Stimulated activated naive CD8-positive, alpha-beta T cell treated with anti-CD3 and anti-CD28 coated beads, Interleukin-15, amount 100 ng/mL, for 72 hours (primary cell): ENCODE results near the gene NOTO.
A peak's percentile ranks its signal among the peaks of the same experiment; 100 is the strongest.

ENCODE experiments used
- ATAC-seq: fragments of 150-1000 bp; cut with Tn5 transposase; 2 replicates; pipeline ENCODE4 v1.10.0; 2021; ENCODE audit warnings: mild to moderate bottlenecking, moderate library complexity
- DNase-seq, 2 donors: peaks; one replicate each; pipeline ENCODE4 v3.0.0; 2021 to 2022
- H3K27ac Mint-ChIP-seq, 2 donors: one replicate each; pipeline ENCODE4 v1.8.0; 2022; ENCODE audit warnings: mild to moderate bottlenecking in 2 of 2, mixed read lengths in 2 of 2, moderate library complexity in 2 of 2
- H3K27me3 Mint-ChIP-seq: one replicate; pipeline ENCODE4 v1.8.0; 2022; ENCODE audit warnings: mixed read lengths
- H3K4me1 Mint-ChIP-seq: one replicate; pipeline ENCODE4 v1.8.0; 2022; ENCODE audit warnings: mild to moderate bottlenecking, mixed read lengths
- H3K4me3 Mint-ChIP-seq, 2 donors: one replicate each; pipeline ENCODE4 v1.8.0; 2022; ENCODE audit warnings: mild to moderate bottlenecking in 2 of 2, mixed read lengths in 2 of 2, moderate library complexity in 1 of 2
- H3K9me3 Mint-ChIP-seq, 2 donors: one replicate each; pipeline ENCODE4 v1.8.0; 2022; ENCODE audit warnings: mixed read lengths in 2 of 2

Gene NOTO

GRCh38 chr2:73239776-73240175 is 37.4 kb downstream of the NOTO start:
- Mint-ChIP-seq H3K4me1 (peaks cover 59% of the 10 kb centered on the region), H3K27ac (peak overlapping the region in 1 of 2 donors; percentile 54), H3K4me3 (no peak overlapping the region), H3K9me3 (no peaks in the 10 kb centered on the region), H3K27me3 (no peaks in the 10 kb centered on the region)
- no peak for DNase-seq
- no peak for ATAC-seq

GRCh38 chr2:73243884-73244570 is 41.7 kb downstream of the NOTO start:
- peaks cover 22% of the 10 kb centered on the region for H3K4me1 Mint-ChIP-seq
- no peak for ATAC-seq
- H3K9me3 Mint-ChIP-seq = no peaks in the 10 kb centered on the region
- no peak overlapping the region for H3K4me3 Mint-ChIP-seq
- no peaks in the 10 kb centered on the region for H3K27me3 Mint-ChIP-seq
- H3K27ac Mint-ChIP-seq = peak overlapping the region; percentile 27 to 48
- DNase-seq = no peak

GRCh38 chr2:73244580-73244979 is 42.2 kb downstream of the NOTO start:
- Mint-ChIP-seq H3K27me3 (no peaks in the 10 kb centered on the region), H3K27ac (peak overlapping the region in 1 of 2 donors; percentile 21), H3K9me3 (no peaks in the 10 kb centered on the region), H3K4me1 (peaks cover 17% of the 10 kb centered on the region), H3K4me3 (no peak overlapping the region)
- ATAC-seq (peak; percentile 73), DNase-seq (no peak)

- H3K27ac Mint-ChIP-seq = peak overlapping the region in 1 of 2 donors; percentile 66
- H3K9me3 Mint-ChIP-seq = no peaks in the 10 kb centered on the region
- H3K27me3 Mint-ChIP-seq = no peaks in the 10 kb centered on the region
- no peak for DNase-seq
- peaks cover 10% of the 10 kb centered on the region for H3K4me1 Mint-ChIP-seq
- ATAC-seq = no peak
- H3K4me3 Mint-ChIP-seq = no peak overlapping the region
Measured at GRCh38 chr2:73246850-73247249, 44.5 kb downstream of the NOTO start.

- no peak for ATAC-seq
- no peak overlapping the region for H3K4me3 Mint-ChIP-seq
Measured at GRCh38 chr2:73249636-73250035, 47.3 kb downstream of the NOTO start.

GRCh38 chr2:73250872-73251846 is 48.8 kb downstream of the NOTO start:
- no peak overlapping the region for H3K4me3 Mint-ChIP-seq
- no peak for DNase-seq
- H3K4me1 Mint-ChIP-seq = no peaks in the 10 kb centered on the region
- H3K27me3 Mint-ChIP-seq = no peaks in the 10 kb centered on the region
- no peaks in the 10 kb centered on the region for H3K9me3 Mint-ChIP-seq
- peak overlapping the region in 1 of 2 donors; percentile 9 for H3K27ac Mint-ChIP-seq
- no peak for ATAC-seq

More at GRCh38 chr2:73249636-73250035, 47.3 kb downstream of the NOTO start:
- no peaks in the 10 kb centered on the region for H3K27me3 Mint-ChIP-seq
- no peaks in the 10 kb centered on the region for H3K4me1 Mint-ChIP-seq
- peak overlapping the region; percentile 74 to 85 for H3K27ac Mint-ChIP-seq
- H3K9me3 Mint-ChIP-seq = no peaks in the 10 kb centered on the region
- DNase-seq = no peak

- ATAC-seq (no peak), DNase-seq (no peak)
- Mint-ChIP-seq H3K27me3 (no peaks in the 10 kb centered on the region), H3K4me1 (peaks cover 6% of the 10 kb centered on the region), H3K4me3 (no peak overlapping the region), H3K9me3 (no peaks in the 10 kb centered on the region), H3K27ac (peak overlapping the region in 1 of 2 donors; percentile 30)
Measured at GRCh38 chr2:73252238-73253027, 50.1 kb downstream of the NOTO start.

- Mint-ChIP-seq H3K4me3 (no peak overlapping the region), H3K4me1 (peaks cover 6% of the 10 kb centered on the region), H3K27me3 (no peaks in the 10 kb centered on the region), H3K9me3 (no peaks in the 10 kb centered on the region), H3K27ac (peak overlapping the region in 1 of 2 donors; percentile 81)
- ATAC-seq = no peak
- DNase-seq = no peak
Measured at GRCh38 chr2:73253400-73253799, 51.0 kb downstream of the NOTO start.

GRCh38 chr2:73253901-73254300 is 51.5 kb downstream of the NOTO start:
- ATAC-seq = no peak
- Mint-ChIP-seq H3K4me3 (no peak overlapping the region), H3K4me1 (peaks cover 6% of the 10 kb centered on the region), H3K9me3 (no peaks in the 10 kb centered on the region), H3K27ac (peak overlapping the region; percentile 3 to 40), H3K27me3 (no peaks in the 10 kb centered on the region)
- no peak for DNase-seq

GRCh38 chr2:73254343-73255006 is 52.1 kb downstream of the NOTO start:
- no peaks in the 10 kb centered on the region for H3K9me3 Mint-ChIP-seq
- peaks cover 6% of the 10 kb centered on the region for H3K4me1 Mint-ChIP-seq
- ATAC-seq (no peak), DNase-seq (no peak)
- peak overlapping the region in 1 of 2 donors; percentile 83 for H3K27ac Mint-ChIP-seq
- H3K27me3 Mint-ChIP-seq = no peaks in the 10 kb centered on the region
- no peak overlapping the region for H3K4me3 Mint-ChIP-seq

GRCh38 chr2:73255007-73255644 is 52.8 kb downstream of the NOTO start:
- peaks cover 6% of the 10 kb centered on the region for H3K4me1 Mint-ChIP-seq
- ATAC-seq = peak; percentile 17
- no peak overlapping the region for H3K4me3 Mint-ChIP-seq

GRCh38 chr2:73255907-73256617 is 53.7 kb downstream of the NOTO start:
- Mint-ChIP-seq H3K27ac (peak overlapping the region in 1 of 2 donors; percentile 28), H3K27me3 (no peaks in the 10 kb centered on the region), H3K4me1 (peaks cover 6% of the 10 kb centered on the region), H3K9me3 (no peaks in the 10 kb centered on the region), H3K4me3 (no peak overlapping the region)
- DNase-seq (no peak), ATAC-seq (no peak)

More at GRCh38 chr2:73255007-73255644, 52.8 kb downstream of the NOTO start:
- Mint-ChIP-seq H3K9me3 (no peaks in the 10 kb centered on the region), H3K27me3 (no peaks in the 10 kb centered on the region), H3K27ac (peak overlapping the region in 1 of 2 donors; percentile 83)
- DNase-seq = no peak

- no peaks in the 10 kb centered on the region for H3K27me3 Mint-ChIP-seq
- ATAC-seq = peak; percentile 18
- H3K4me3 Mint-ChIP-seq = no peak overlapping the region
- peak overlapping the region in 1 of 2 donors; percentile 35 for H3K27ac Mint-ChIP-seq
- DNase-seq = no peak
- no peaks in the 10 kb centered on the region for H3K9me3 Mint-ChIP-seq
- peaks cover 6% of the 10 kb centered on the region for H3K4me1 Mint-ChIP-seq
Measured at GRCh38 chr2:73256618-73256922, 54.2 kb downstream of the NOTO start.

GRCh38 chr2:73257021-73257420 is 54.6 kb downstream of the NOTO start:
- DNase-seq = no peak
- Mint-ChIP-seq H3K4me1 (peaks cover 6% of the 10 kb centered on the region), H3K9me3 (no peaks in the 10 kb centered on the region), H3K27me3 (no peaks in the 10 kb centered on the region), H3K27ac (no peak overlapping the region), H3K4me3 (no peak overlapping the region)
- no peak for ATAC-seq
